Motor neuron (in vitro differentiated cells): Measurements from ENCODE around the gene GNPAT. TPM values are rescaled to one million over a fixed set of nuclear protein-coding genes. Genes with fewer than 3 reads are reported as not detected.

Source experiments
- ATAC-seq, 8 experiments: fragments of 200-7000 bp; cut with Tn5 transposase; replicated peaks in 6 of 8; 2 replicates each; pipeline ENCODE4 v1.8.0; 2021; ENCODE audit warnings: mild to moderate bottlenecking in 8 of 8, moderate library complexity in 8 of 8
- H3K27ac ChIP-seq, 2 donors: fragments of 250-450 bp; sonication (Bioruptor Pico); 2 replicates each; pipeline ENCODE4 v1.9.0; 2021; ENCODE audit warnings: antibody characterized with exemption in 2 of 2, mild to moderate bottlenecking in 2 of 2, moderate library complexity in 1 of 2
- H3K4me1 ChIP-seq, 2 donors: fragments of 250-450 bp; sonication (Bioruptor Pico); replicated peaks in 1 of 2; 2 replicates each; pipeline ENCODE4 v1.6.1; 2021; ENCODE audit warnings: antibody characterized with exemption in 2 of 2, mild to moderate bottlenecking in 2 of 2, moderate library complexity in 1 of 2
- H3K4me3 ChIP-seq, 5 donors: fragments of 250-450 bp; sonication (Bioruptor Pico); 2 replicates each; pipeline ENCODE4 v1.9.0; 2021; ENCODE audit warnings: antibody characterized with exemption in 5 of 5, mild to moderate bottlenecking in 5 of 5, moderate library complexity in 4 of 5
- WGBS, 10 experiments: fragments of 450-650 bp; shearing (Covaris generic); methylation state at CpG; one replicate each; pipeline ENCODE4 v1.0.0; 2022; 5-methylcytosine and 5-hydroxymethylcytosine counted together
- in situ Hi-C, 9 experiments: fragments of 400-800 bp; cut with MboI; loops; one replicate each; pipeline ENCODE4 v1.15.0; 2021; ENCODE audit warnings: low sequenced_read_pairs in 9 of 9, low pct_unique_long_range_greater_than_20kb in 2 of 9; ENCODE audit not compliant: unreplicated experiment in 9 of 9
- total RNA-seq, 8 experiments: library from RNA; unstranded; fragments of 300-600 nt; gene quantifications; 2 replicates each; pipeline versions ENCODE4 v1.2.3 to v1.2.4, GENCODE V29; 2022

GNPAT gene
- total RNA-seq, 8 experiments from 2014 or later = 25.2 to 72.6 (median 47.1) TPM

- 47 to 77% (median 67%) methylated on average over 2 to 10 of the region's 10 CpGs for WGBS, 10 experiments
- Histone ChIP-seq H3K4me1 (peaks cover 15 to 17% of the 10 kb centered on the region in 2 donors), H3K4me3 (no peak overlapping the region), H3K27ac (no peak overlapping the region)
- in situ Hi-C loops = loop anchor here in 3 of 9 experiments (25.0 kb wide), 3 partner anchors 279 to 429 kb away; no protein-coding TSS in a partner anchor
- no peak for ATAC-seq
Observed at GRCh38 chr1:231215681-231216385, 25.2 kb upstream of the GNPAT start.

GRCh38 chr1:231216498-231216897 is 24.5 kb upstream of the GNPAT start:
- Histone ChIP-seq H3K27ac (no peak overlapping the region), H3K4me3 (no peak overlapping the region), H3K4me1 (peaks cover 10 to 14% of the 10 kb centered on the region in 2 donors)
- peak; percentile 44 to 89 (median 77) for ATAC-seq
- in situ Hi-C loops = loop anchor here in 3 of 9 experiments (25.0 kb wide), 3 partner anchors 279 to 429 kb away; no protein-coding TSS in a partner anchor
- 0 to 60% (median 24%) methylated on average over 1 to 2 of the region's 4 CpGs; no CpG with 5 or more reads in 6 of the 10 experiments for WGBS, 10 experiments

GRCh38 chr1:231217056-231217455 is 24.0 kb upstream of the GNPAT start:
- no peak overlapping the region for H3K4me3 ChIP-seq
- no peak overlapping the region for H3K27ac ChIP-seq
- peaks cover 10 to 14% of the 10 kb centered on the region in 2 donors for H3K4me1 ChIP-seq
- WGBS, 10 experiments = 50 to 96% (median 82%) methylated on average over 1 to 11 of the region's 11 CpGs; no CpG with 5 or more reads in 4 of the 10 experiments
- in situ Hi-C loops = loop anchor here in 3 of 9 experiments (25.0 kb wide), 3 partner anchors 280 to 430 kb away; no protein-coding TSS in a partner anchor
- no peak for ATAC-seq

- Histone ChIP-seq H3K27ac (no peak overlapping the region), H3K4me3 (no peak overlapping the region), H3K4me1 (peaks cover 10 to 14% of the 10 kb centered on the region in 2 donors)
- ATAC-seq = no peak
- 0 to 93% (median 68%) methylated on average over 1 to 6 of the region's 6 CpGs for WGBS, 10 experiments
- in situ Hi-C loops = loop anchor here in 3 of 9 experiments (25.0 kb wide), 3 partner anchors 281 to 431 kb away; no protein-coding TSS in a partner anchor
Observed at GRCh38 chr1:231218078-231218477, 22.9 kb upstream of the GNPAT start.

GRCh38 chr1:231219422-231220401 is 21.3 kb upstream of the GNPAT start:
- in situ Hi-C loops = loop anchor here in 3 of 9 experiments (25.0 kb wide), 3 partner anchors 282 to 432 kb away; no protein-coding TSS in a partner anchor
- 56 to 96% (median 84%) methylated on average over 2 to 10 of the region's 10 CpGs for WGBS, 10 experiments
- Histone ChIP-seq H3K27ac (no peak overlapping the region), H3K4me3 (no peak overlapping the region), H3K4me1 (peaks cover 10 to 14% of the 10 kb centered on the region in 2 donors)
- ATAC-seq = no peak

- Histone ChIP-seq H3K4me1 (peaks cover 9 to 10% of the 10 kb centered on the region in 2 donors), H3K27ac (no peak overlapping the region), H3K4me3 (no peak overlapping the region)
- in situ Hi-C loops = loop anchor here in 3 of 9 experiments (25.0 kb wide), 3 partner anchors 284 to 434 kb away; no protein-coding TSS in a partner anchor
- WGBS, 10 experiments = 76 to 100% (median 90%) methylated on average over 1 to 11 of the region's 11 CpGs; no CpG with 5 or more reads in 3 of the 10 experiments
- ATAC-seq = no peak
Observed at GRCh38 chr1:231220801-231221200, 20.2 kb upstream of the GNPAT start.

GRCh38 chr1:231226156-231226555 is 14.9 kb upstream of the GNPAT start:
- Histone ChIP-seq H3K27ac (no peak overlapping the region), H3K4me1 (no peaks in the 10 kb centered on the region), H3K4me3 (no peak overlapping the region)
- no peak for ATAC-seq
- in situ Hi-C loops = no loop called here
- WGBS, 10 experiments = 0 to 100% (median 76%) methylated on average over 1 to 7 of the region's 7 CpGs; no CpG with 5 or more reads in 1 of the 10 experiments

GRCh38 chr1:231231511-231231910 is 9.5 kb upstream of the GNPAT start:
- in situ Hi-C loops = no loop called here
- no peak for ATAC-seq
- Histone ChIP-seq H3K27ac (no peak overlapping the region), H3K4me3 (no peak overlapping the region), H3K4me1 (peaks cover 0 to 10% of the 10 kb centered on the region in 2 donors)
- WGBS, 10 experiments = 57 to 100% (median 88%) methylated on average over 1 to 10 of the region's 10 CpGs

GRCh38 chr1:231232870-231233734 is 7.9 kb upstream of the GNPAT start:
- in situ Hi-C loops = no loop called here
- Histone ChIP-seq H3K27ac (no peak overlapping the region), H3K4me1 (peaks cover 0 to 10% of the 10 kb centered on the region in 2 donors), H3K4me3 (no peak overlapping the region)
- no peak for ATAC-seq
- WGBS, 10 experiments = 82 to 97% (median 87%) methylated on average over 3 to 14 of the region's 14 CpGs; no CpG with 5 or more reads in 1 of the 10 experiments

- WGBS, 10 experiments = 20 to 88% (median 40%) methylated on average over 1 to 8 of the region's 8 CpGs; no CpG with 5 or more reads in 2 of the 10 experiments
- H3K27ac ChIP-seq = no peak overlapping the region
- ATAC-seq = peak in 2 of 8 experiments; percentile 6 to 41
- H3K4me3 ChIP-seq = no peak overlapping the region
- H3K4me1 ChIP-seq = peaks cover 0 to 10% of the 10 kb centered on the region in 2 donors
- in situ Hi-C loops = no loop called here
Observed at GRCh38 chr1:231233735-231234417, 7.1 kb upstream of the GNPAT start.

GRCh38 chr1:231234506-231234905 is 6.5 kb upstream of the GNPAT start:
- Histone ChIP-seq H3K27ac (no peak overlapping the region), H3K4me1 (peaks cover 0 to 10% of the 10 kb centered on the region in 2 donors), H3K4me3 (no peak overlapping the region)
- 78 to 100% (median 84%) methylated on average over 1 to 3 of the region's 3 CpGs; no CpG with 5 or more reads in 1 of the 10 experiments for WGBS, 10 experiments
- peak in 3 of 8 experiments; percentile 27 to 49 (median 43) for ATAC-seq
- in situ Hi-C loops = no loop called here
